SK-N-SH (cell line): ENCODE results near the gene HNRNPM.

Experiments
- EZH2phosphoT487 ChIP-seq: fragments of 200-600 bp; sonication (generic); IDR thresholded peaks from 2 replicates; pipeline ENCODE4 v1.6.1; 2017; ENCODE audit warnings: low read depth, mixed run types, mild to moderate bottlenecking, antibody characterized with exemption, moderate library complexity, borderline replicate concordance
- FOXJ3 ChIP-seq: sonication (generic); formaldehyde crosslinking; IDR thresholded peaks from 2 replicates; pipeline ENCODE4 v1.5.1; 2020; ENCODE audit warnings: mild to moderate bottlenecking, missing genetic modification reagents
- GABPA ChIP-seq: IDR thresholded peaks from 2 replicates; pipeline ENCODE4 v1.4.0; 2012; ENCODE audit warnings: low read depth, mild to moderate bottlenecking
- GATA2 ChIP-seq: sonication (generic); formaldehyde crosslinking; IDR thresholded peaks from 2 replicates; pipeline ENCODE4 v1.5.0; 2020; ENCODE audit warnings: mild to moderate bottlenecking, missing genetic modification reagents
- MXI1 ChIP-seq: IDR thresholded peaks from 2 replicates; pipeline ENCODE4 v1.6.1; 2012; ENCODE audit warnings: mild to moderate bottlenecking, low read depth, low read length, improper control_type of control experiment
- NFIC ChIP-seq: IDR thresholded peaks from 2 replicates; pipeline ENCODE4 v1.4.0; 2012; ENCODE audit warnings: borderline replicate concordance
- POLR2AphosphoS5 ChIP-seq: IDR thresholded peaks from 2 replicates; pipeline ENCODE4 v1.6.1; 2012; ENCODE audit warnings: low read depth, low read length
- RCOR1 ChIP-seq: fragments of 150-350 bp; IDR thresholded peaks from 2 replicates; pipeline ENCODE4 v1.6.1; 2017; ENCODE audit warnings: antibody characterized with exemption, low read length
- SIN3A ChIP-seq: IDR thresholded peaks from 2 replicates; pipeline ENCODE4 v1.6.1; 2012; ENCODE audit warnings: low read depth, mild to moderate bottlenecking, low read length, moderate library complexity, borderline replicate concordance
- TAF1 ChIP-seq: IDR thresholded peaks from 2 replicates; pipeline ENCODE4 v1.6.1; 2012; ENCODE audit warnings: low read depth, mild to moderate bottlenecking, low read length, moderate library complexity, borderline replicate concordance
- TF ChIP-seq, protein P1 (sequence below): fragments of 200-600 bp; sonication (generic); IDR thresholded peaks from 2 replicates; pipeline ENCODE4 v1.6.1; 2017; ENCODE audit warnings: antibody characterized with exemption, mild to moderate bottlenecking, moderate library complexity
- TF ChIP-seq, protein P2 (sequence below): IDR thresholded peaks from 2 replicates; pipeline ENCODE4 v1.4.0; 2012; ENCODE audit warnings: low read depth, borderline replicate concordance
- TF ChIP-seq, protein P3 (sequence below): fragments of 150-350 bp; IDR thresholded peaks from 2 replicates; pipeline ENCODE4 v1.6.1; 2017; ENCODE audit warnings: antibody characterized with exemption, low read length, low read depth, borderline replicate concordance

DNA sequence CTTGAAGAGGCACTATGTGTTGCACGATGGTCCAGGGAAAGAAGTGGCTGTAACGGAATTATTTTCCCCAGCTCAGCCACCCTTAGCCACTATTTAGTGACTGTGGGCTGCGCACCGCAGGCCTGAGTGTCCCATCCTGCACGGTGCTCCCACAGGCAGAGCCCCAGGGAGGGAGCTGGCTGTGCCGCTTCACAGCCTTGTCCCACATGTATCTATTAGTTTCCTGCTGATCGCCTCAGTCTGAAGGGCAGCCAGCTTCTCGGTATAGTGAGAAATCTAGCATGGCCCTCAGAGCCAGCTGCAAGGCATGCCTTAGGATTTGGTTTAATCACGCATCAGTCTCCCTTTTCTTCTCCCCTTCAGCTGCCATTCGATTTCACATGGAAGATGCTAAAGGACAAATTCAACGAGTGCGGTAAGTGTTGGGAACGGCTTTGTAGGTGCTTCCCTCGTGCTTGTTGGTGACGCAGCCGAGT, 41.9 kb downstream of the HNRNPM start:
- TF ChIP-seq, protein P1, sequence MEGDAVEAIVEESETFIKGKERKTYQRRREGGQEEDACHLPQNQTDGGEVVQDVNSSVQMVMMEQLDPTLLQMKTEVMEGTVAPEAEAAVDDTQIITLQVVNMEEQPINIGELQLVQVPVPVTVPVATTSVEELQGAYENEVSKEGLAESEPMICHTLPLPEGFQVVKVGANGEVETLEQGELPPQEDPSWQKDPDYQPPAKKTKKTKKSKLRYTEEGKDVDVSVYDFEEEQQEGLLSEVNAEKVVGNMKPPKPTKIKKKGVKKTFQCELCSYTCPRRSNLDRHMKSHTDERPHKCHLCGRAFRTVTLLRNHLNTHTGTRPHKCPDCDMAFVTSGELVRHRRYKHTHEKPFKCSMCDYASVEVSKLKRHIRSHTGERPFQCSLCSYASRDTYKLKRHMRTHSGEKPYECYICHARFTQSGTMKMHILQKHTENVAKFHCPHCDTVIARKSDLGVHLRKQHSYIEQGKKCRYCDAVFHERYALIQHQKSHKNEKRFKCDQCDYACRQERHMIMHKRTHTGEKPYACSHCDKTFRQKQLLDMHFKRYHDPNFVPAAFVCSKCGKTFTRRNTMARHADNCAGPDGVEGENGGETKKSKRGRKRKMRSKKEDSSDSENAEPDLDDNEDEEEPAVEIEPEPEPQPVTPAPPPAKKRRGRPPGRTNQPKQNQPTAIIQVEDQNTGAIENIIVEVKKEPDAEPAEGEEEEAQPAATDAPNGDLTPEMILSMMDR: no peak
- TF ChIP-seq POLR2AphosphoS5 (no peak), GATA2 (CRISPR knock-in tag) (no peak), MXI1 (no peak), TAF1 (no peak), SIN3A (no peak), NFIC (no peak), GABPA (no peak), EZH2phosphoT487 (no peak), FOXJ3 (CRISPR knock-in tag) (no peak), RCOR1 (no peak)
- TF ChIP-seq, protein P2, sequence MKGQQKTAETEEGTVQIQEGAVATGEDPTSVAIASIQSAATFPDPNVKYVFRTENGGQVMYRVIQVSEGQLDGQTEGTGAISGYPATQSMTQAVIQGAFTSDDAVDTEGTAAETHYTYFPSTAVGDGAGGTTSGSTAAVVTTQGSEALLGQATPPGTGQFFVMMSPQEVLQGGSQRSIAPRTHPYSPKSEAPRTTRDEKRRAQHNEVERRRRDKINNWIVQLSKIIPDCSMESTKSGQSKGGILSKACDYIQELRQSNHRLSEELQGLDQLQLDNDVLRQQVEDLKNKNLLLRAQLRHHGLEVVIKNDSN: no peak
- TF ChIP-seq, protein P3, sequence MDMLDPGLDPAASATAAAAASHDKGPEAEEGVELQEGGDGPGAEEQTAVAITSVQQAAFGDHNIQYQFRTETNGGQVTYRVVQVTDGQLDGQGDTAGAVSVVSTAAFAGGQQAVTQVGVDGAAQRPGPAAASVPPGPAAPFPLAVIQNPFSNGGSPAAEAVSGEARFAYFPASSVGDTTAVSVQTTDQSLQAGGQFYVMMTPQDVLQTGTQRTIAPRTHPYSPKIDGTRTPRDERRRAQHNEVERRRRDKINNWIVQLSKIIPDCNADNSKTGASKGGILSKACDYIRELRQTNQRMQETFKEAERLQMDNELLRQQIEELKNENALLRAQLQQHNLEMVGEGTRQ: no peak
